Stimulated activated CD4-positive, alpha-beta T cell treated with anti-CD3 and anti-CD28 coated beads, Interleukin-12 subunit alpha, Interleukin-12 subunit beta, amount 100 ng/mL, for 48 hours (primary cell): ENCODE results near the gene CYYR1.

Experiments
- DNase-seq, 3 donors: peaks; one replicate each; pipeline ENCODE4 v3.0.0-alpha.2; 2020; ENCODE audit warnings: low read depth in 2 of 3, low spot score in 1 of 3

CYYR1 gene

DNA sequence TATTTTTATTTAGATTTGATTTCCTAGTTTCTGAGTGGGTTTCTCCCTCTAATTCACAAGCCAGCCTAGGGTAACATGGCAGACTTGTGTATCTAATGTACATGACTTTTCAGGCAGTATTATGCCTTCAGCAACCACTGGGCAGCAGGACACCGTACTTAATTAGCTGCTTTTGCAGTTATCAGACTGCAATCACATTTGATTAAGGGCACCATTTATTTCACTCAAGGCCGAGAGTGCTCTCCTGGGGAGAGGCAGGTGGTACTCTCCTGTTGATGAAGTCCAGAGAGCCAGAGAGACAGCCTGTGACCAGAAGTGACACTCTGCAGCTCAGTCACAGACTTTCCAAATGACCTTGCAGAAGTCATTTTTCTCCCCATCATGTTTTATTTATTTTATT is 18.7 kb downstream of the CYYR1 start:
- no peak for DNase-seq

DNA sequence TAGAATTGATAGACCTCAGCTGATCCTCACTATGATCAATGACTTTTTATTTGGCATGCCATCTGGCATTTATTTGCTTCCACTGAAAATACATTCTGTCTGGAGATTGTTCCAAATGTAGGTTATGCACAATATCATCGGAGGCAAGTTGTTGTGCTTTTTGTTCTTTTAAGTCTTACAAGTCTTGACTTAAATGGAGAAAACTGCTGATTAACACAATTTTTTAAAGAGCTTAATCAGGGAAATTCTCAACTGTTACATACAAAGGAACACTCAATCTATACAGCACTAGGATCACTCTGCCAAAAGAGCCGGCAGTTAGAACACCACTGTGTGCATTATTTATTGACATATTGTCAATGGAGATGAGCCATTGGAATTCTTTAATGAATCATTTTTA is 19.2 kb downstream of the CYYR1 start:
- DNase-seq = no peak

DNA sequence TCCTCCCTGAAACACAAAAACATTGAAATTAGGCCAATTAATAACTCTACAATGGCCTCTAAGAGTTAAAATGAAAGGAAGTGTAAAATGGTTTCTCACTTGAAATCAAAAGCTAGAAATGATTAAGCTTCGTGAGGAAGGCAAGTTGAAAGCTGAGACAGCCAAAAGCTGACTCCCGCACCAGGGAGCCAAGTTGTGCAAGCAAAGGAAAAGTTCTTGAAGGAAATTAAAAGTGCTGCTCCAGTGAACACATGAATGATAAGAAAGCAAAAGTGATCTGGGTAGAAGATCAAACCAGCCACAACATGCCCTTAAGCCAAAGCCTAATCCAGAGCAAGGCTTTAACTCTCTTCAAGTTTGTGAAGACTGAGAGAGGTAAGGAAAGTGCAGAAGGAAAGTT is 22.8 kb downstream of the CYYR1 start:
- no peak for DNase-seq

DNA sequence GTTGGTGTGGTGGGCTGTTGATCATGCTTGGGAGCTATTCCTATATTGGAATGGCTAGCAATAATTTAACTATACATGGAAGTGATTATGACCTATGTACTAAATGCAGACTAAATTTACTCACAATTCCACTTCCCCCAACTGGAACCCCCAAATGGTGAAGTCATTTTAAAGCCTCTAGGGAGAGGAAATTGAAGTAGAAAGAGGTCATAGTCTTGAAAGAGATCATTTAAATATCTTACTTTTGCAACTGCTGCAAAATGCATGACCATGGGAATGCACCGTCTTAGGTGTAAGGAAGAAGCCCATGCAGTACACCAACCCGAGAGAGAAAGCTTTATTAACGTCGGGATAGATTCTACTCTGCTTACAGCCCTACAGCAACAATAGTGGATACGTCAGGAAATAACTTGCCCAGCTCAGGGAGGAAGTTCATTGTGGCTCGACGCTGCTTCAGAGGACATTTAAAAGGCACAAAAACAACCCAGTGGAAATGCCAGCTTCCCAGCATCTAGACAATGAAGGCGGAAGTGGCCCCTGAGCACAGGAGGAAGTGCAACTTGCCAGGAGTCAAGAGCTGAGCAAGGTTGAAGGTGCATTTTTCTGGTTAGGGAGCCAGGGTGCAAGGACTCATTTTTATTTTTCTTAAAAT is 26.5 kb downstream of the CYYR1 start:
- no peak for DNase-seq

DNA sequence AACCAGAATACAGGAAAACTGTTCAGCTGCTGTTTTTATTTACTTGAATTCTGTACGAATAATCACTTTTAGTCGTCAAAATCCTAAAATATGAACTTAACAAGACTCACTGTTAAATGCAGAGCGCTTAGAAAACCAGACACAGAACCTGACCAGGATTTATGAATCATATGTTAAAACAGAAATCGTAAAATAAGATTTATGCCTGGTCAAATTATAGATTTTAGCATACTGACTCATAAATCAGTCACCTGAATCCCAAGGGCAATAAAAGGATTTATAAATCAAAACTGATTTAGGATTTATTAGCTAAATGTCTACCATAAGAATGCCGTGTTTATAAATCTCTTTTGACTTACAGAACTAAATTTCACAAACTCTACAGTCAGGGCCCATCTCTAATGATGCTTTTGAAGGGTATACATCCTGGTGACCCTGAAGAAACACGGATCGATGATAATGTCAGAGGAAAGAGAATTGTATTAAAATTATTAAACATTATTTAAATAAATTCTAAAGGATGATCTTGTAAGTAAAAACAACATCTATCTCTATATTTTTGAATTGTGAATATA is 28.8 kb downstream of the CYYR1 start:
- no peak for DNase-seq

DNA sequence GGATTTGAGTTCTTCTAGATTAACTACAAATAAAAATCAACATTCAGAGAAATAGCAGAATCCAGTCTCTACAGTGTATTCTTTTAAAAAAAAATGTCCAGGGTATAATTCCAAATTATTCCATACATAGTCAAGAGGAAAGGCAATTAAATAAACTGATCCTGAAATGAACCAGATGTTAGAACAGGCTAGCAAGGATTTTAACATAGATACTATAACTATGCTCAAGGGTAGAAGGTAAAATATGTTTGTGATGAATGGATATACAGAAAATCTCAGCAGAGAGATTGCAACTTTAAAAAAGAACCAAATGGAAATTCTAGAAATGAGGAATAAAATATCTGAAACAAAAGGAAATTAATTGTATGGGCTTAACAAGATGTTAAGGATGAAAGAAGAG is 32.4 kb downstream of the CYYR1 start:
- DNase-seq = no peak

DNA sequence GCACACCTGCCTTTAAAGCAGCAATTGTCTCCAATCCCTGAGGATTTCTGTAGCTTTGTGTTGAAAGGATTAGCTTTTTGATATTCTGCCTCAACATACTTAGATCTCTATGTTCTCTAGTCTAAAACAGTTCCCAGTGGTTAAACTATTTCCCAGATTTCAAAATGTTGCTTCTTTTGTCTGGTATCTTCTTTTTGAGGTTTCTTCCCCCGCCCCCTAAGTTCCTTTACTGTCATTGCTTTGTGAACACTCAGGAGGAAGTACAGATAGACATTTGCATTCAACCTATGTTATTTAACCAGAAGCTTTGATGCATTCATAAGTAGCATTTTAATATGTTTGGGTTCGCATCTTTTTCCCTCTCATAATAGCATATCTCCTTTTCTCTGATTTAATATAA is 33.5 kb downstream of the CYYR1 start:
- no peak for DNase-seq

DNA sequence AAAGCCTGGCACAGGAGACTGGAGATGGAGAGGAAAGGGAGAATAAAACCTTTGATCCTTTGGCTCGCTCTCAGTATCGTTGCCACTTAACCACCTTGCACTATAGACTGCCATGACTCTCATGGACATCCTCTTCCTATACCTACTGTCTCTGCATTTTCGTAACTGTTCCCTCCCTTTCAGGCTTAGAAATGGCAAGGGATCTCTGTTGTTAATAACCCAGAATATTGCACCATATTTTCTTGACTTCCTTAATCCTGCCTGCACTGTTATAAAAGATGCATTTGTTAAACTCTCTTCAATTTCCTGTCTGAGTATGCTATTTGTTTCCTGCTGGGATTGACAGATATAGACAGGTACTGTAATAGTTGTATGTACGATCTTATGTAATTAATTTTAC is 38.6 kb downstream of the CYYR1 start:
- no peak for DNase-seq

DNA sequence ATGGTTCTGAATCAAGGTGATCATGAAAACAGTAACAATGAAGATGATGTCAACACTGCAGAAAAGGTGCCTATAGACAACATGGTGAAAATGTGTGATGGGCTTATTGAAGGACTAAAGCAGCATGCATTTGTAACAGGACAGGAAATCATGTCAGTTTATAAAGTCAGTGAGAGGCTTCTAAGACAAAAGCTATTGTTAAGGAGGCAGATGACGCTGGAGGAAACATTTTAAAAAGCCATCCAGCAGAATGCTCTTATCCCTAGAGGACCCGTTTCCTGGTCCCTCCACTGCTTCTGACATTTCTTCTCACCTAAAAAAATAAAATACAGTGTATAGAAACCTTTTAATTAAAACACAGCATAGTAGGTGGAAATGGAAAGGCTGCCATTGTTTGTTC is 40.9 kb downstream of the CYYR1 start:
- DNase-seq = no peak

DNA sequence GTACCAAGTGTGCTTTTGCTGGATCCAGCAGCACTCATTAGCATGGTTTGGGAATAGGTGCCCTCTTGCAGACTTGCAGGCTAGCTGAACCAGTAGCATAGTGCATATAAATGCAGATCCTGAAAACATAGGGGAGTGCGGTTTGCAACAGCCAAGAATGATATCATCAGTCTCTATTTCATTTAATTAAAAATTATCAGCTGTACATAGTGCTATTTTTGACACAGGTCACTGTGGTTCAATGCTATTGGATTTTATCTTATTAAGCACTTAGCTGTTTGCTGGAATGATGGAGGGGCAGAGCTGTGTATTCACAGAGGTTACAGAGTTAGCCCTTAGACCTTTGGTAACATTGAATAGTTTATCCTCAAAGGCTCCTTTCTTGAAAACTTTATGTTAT is 43.6 kb downstream of the CYYR1 start:
- no peak for DNase-seq

DNA sequence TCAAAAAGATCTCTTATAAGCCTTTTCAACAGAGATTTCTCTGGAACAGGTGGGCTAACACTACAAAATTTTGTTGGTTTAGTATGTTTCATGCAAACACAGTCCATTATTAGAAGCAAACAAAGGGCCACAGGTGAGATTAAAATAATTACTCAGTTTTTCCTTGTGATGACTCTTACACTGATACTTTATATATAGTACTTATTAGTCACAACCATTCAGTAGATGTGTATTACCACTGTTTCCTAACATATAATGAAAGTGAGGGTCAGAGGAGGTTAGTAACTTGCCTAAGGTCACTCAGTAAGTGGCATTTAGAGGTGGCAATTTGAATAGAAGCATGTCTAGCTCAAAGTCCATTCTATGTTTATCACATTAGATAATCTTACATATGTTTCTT is 44.2 kb downstream of the CYYR1 start:
- no peak for DNase-seq

DNA sequence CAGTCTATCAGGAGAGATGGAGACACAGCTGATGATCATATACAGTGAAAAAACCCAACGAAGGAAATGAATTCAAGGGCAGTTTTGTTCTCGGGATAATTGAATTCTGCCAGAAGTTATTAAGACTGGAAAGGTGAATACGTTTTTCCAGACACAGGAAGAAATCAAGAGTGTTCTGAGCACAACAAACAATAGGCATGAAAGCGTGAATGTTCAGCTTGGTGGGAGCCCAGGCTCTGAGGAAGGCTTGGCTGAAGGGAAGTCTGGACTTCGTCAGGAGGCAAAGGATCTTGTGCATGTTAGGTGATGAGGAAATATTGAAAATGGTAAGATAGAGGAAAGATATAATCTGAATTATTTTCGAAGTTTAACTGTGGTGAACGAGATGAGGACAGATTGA is 50.4 kb downstream of the CYYR1 start:
- DNase-seq = no peak

DNA sequence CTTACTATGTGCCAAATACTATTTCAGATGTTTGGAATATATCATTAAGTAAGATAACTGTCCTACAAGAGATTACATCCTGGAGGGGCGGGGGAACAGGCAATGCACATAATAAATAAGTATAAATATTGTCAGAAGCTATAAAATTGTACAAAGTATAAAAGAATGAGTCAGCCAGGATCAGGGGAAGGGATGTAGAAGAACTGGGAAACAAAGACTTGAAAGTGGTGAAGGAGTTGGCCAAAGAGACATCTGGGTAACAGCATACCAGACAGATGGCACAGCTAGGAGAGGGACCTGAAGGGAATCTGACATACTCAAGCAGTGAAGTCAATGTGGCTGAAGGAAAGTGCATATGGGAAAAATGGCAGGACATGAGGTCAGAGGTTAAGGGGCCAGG is 53.9 kb downstream of the CYYR1 start:
- no peak for DNase-seq

DNA sequence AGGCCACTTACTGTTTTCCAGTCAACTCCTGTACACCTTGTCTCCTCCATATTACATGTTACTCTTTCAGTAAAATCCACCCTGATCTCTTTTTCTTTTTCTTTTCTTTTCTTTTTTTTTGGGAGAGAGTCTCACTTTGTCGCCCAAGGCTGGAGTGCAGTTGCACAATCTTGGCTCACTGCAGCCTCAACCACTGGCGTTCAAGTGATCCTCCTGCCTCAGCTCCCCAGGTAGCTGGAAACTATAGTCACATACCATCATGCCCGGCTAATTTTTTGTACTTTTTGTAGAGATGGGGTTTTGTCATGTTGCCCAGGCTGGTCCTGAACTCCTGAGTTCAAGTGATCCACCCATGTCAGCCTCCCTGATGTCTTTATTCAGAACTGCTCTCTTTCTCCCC is 57.8 kb downstream of the CYYR1 start:
- DNase-seq = no peak

DNA sequence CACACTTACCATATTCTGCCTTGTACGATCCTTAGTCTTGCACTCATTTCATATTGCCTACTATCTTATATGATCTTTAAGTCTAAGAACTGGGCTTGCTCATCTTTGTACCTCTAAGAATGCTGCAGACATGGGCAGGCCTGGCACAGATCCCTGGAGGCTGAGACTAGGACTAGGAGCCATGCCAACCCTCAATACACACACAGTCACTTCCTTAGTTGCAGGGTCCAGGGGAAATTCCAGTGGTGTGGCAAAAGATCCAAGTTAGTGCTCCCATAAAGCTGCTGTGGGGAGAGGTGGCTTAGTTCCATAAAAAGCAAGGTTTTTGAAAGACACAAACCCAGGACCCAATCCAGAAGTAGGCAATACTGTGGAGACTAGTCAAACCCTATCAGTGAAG is 59.9 kb downstream of the CYYR1 start:
- DNase-seq = no peak

DNA sequence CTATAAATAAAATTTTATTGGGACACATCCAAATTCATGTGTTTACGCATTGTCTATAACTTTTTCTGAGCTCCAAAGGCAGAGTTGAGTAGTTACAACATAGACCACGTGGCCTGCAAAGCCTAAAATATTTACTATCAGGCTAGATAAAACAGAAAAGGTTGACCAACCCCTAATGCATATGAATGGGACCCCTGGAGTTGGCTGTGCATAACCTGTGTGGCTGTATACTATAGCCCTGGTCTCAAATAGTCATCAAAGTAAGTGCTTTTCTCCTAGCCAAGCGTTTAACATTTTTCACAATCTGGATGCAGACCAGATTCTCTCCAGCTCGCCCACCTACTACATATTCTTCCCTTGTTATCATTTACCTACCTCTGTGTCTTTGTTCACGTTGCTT is 60.4 kb downstream of the CYYR1 start:
- DNase-seq = no peak

DNA sequence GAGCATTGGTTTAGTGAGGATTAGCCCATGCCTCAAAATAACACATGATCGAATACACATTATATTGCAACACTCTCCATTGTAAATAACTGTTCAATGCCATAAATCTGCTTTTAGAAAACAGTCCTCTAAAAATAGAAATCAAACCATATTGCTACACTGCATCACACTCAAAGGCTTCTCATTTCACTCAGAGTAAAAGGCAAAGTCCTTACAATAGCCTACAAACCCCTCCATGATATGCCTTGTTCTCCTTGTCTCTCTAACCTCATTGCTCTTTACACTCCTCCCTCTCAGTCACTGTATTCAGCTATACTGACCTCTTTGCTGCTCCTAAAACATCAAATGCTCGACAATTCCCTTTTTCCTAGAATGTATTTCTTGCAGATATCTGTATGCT is 64.2 kb downstream of the CYYR1 start:
- DNase-seq = no peak

DNA sequence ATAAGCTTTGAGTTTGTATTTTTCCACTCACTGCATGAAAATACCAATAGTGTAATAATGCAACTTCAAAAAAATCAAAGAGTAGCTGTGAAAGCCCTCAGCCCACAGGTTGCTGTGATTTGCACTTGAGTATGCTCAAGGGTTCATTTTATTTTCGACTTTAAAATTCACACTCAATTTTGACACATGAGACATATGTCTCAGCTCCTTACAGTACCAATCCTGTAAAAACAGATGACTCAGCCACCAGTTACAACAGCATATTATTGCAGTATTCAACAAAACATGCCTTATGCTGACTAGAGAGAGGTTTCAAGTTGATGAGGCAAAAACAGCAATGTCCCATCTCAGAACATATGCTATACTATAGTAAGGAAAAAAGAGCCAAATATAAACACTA is 66.1 kb downstream of the CYYR1 start:
- no peak for DNase-seq

DNA sequence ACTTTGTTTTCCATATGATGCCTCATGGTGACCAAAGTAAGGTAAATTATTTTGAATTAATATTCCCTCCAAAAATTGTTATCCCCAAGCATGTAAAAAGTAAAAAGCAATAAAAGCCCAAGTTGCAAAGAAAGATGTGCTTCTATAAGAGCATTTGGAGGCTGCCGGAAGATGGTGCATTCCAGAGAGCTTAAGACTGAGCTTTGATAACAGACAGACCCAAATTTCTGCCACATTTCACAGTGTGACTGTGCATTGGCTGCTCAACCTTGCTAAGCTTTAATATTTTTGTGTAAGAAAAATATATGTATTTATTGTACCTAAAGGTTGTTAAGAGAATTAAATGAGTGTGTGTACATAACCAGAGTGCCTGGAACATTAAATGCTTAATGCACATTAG is 67.9 kb downstream of the CYYR1 start:
- DNase-seq = no peak

DNA sequence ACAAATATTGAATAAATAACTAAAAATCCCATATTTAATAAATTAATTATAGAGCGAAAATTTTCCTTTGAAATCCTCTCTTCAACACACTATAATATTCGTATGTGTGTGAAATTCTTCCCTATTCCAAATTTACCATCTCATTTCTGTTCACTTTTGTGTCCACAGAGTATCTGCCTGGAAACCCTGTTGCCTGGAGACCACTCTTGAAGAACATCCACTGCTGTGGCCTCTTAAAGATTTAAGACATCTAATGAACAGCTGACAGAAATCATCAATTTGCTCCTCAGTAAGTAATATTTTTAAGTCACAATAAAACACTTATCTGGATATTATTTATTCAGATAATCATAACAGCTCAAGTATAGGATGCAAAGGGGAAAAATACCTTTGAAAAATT is 69.7 kb downstream of the CYYR1 start:
- DNase-seq = no peak

DNA sequence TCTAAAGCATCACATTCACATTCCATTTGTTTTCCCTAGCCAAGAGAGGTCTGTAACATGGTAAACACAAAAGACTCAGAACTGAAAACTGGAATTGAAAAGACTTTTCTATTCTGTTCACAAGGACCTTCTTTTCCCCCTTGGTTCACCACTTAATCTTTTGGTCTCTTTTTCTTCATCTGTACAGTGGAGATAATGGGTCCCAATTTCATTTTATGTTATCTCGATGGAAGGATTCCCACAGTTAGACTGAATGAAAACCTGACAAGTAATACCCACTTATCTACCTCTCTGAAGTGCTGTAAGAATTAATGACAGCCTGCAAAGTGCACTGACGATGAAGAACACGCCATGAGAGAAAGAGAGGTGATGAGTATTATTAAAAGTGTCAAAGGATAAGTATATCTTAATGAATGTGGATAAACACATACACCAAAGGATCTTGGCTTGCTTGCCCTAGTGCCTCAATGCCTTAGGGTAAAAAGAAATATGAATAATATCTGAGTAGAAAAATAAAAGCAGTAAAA is 71.5 kb downstream of the CYYR1 start:
- DNase-seq = no peak

DNA sequence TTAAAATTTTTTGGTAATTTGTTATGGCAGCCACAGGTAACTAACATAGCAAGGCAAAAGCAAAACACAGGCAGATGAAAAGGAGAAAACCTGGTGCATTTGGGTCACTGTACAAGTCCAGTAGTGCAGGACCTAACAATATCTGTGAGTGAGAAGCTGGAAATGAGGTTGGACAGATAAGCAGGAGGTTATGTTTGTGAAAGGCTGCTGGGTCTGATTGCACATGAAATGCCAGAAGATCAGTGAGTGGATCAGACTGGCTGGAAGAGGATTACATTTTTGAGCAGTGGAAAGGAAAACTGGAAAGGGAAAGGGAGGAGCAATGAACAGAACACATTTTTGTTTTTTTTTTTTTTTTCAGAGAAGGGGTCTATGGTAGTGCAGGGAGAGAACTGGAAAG is 73.6 kb downstream of the CYYR1 start:
- DNase-seq = no peak

DNA sequence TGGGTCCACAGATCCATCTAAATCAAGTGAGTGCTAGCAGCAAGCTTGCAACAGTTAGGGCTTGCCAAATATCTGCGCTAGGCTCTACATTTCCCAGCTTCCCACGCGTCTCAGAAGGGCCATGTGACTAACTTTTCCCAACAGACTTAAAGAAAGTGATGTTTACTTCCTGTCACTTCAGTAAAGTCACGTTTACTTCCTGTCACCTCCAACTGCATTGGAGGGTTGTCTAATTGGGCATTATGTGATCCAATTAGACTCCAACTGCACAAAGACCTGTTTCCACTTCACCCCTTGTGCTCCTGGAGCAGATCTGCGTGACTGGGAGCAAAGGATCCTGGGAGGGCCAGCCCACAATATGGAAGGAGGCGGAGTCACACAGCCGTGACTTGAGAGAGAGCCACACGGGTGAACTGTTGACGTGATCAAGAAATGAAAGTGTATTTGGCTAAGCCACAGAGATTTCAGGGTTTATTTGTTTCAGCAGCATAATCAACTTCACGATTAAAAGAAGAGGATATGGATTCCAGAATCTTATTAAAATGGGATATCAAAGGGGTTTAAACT is 77.7 kb downstream of the CYYR1 start:
- no peak for DNase-seq
